IPS DF 19.7 (cell line): ENCODE measurements around the gene TGM4.

Experiments
- DNase-seq: peaks from one replicate; pipeline ENCODE4 v3.0.0-alpha.2; 2013; ENCODE audit warnings: low read depth, low spot score

TGM4 gene

DNA sequence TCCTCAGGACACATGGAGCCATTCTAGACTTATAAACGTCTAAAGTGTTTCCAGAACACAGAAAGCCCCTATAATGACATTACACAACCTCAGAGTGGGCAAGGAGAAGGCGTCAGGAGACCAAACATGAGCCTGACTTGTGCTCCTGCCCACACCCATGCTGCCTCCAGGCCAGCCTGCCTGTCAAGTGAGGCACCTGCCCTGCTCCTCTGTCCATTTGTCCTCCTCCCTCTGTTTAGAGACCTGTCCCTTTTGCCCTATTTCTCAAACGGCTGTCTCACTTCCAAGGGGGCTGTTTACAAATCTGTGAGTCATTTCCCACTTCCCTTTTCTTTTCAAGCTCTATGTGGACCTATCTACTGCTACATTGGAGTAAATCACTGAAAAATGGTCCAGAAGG lies 80.6 kb downstream of the TGM4 start:
- no peak for DNase-seq

DNA sequence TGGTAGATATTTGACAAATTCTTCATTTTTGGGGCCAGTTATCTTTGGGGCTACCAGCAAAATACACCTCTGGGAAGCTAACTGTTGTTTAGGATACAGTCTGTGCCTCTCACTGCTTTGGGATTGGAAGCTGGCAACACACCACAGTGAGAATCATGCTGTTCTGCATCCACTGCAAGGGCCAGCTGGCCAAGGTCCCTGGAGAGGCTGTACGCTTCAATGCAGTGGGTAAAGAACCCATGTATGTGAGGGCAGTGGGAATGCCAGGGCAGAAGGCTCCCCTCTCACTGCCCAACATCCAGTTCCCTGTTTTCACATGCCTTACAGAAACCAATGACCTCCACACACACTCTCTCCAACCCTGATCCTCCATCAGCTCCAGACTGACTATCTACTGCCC lies 81.5 kb downstream of the TGM4 start:
- DNase-seq = no peak

GRCh38 chr3:44957986-44958385 lies 83.6 kb downstream of the TGM4 start:
- no peak for DNase-seq

DNA sequence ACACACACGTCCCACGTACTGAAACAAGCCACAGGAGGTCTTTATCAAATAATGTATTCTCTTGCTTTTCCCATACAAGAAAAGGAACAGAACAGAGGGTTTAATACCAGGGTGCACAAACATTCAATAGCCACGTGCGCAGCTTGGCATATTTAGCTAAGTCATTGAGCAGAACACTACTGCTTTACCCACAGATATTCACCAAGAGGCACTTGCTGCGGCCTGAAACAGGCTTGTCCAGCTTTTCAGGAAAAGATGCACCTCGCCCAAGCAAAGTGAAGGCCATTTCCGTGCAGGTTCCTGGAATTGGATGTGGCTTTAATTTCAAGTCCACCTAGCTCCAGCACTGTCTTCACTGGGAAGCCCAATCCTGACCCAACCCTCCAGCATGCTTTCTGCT lies 84.0 kb downstream of the TGM4 start:
- DNase-seq = no peak

DNA sequence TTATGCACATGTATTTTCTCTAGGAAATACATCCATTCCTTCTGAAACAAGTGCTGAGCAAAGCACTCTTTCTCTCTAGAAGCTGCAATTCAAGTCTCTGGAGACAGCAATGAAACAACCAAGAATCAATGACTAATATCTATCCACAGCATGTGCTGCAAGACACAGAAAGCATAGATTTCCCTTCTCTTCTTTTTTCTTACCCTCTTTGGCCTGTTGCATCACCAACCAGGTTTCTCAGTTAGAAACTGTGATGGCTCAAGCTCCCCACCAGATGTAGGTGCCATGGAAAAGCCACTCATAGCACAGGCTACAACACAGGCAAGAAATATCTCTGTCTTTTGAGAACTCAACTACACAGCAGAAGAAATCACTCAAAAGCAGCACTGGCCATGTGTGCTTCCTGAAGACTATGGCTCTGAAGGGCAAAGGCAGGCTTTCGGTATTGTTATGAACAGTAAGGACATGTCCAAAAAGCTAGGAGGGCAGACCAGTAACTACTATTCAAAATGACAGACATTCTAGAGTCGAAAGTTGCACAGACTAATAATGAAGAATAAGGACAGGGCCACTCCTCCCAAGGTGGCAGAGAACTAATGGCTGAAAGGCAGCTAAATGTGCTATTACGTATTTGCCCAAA lies 86.1 kb downstream of the TGM4 start:
- no peak for DNase-seq

DNA sequence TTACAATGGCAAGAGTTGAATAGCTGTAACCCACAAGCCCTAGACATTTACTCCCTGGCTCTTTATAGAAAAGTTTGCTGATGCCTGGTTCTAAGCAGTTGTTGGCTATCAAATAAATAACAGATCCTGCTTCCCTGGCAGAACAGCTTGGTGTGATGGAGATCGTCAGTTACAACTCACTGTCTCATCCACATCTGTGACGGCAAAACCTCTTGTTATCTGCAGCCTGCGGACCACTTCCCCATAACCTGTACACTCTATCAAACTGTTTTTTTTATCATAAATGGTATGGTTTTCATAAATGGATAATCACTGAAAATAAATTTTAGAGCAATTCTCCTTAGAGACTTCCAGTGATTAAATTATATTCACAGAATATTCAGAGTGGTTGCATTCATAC lies 87.5 kb downstream of the TGM4 start:
- no peak for DNase-seq

DNA sequence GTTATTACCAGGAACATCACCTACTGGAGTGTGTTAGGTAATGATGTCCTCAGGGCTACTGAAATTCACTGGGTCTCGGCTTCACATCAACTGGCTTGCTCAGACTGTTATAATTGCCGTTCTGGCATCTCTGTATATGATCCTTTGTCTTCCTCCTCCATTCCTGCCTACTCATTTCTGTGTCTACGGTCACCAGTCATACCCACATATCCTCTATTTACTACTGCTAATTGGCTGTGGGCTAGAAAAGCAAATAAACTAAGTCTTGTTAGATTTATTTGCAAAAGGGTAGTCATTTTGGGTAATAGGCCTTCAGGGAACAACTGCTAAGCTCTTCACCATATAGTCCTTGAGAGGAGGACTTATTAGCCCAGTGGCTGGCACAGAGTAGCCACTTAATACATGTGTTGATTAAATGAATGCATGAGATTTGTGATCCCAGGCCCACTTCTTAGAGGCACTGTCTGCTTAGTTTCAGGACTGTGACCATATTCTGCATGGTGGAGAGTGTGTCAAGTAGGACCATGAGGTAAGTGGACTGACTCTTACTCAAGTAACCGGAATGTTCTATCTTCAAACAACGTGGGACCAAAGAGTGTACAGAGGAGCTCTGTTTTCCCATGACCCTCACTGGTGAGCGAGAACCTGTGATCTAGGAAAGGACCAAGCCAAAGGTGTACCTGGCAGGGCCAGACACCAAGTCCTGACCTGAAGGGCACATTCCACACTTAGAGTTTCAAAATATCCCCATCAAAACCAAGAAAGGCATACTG lies 88.4 kb downstream of the TGM4 start:
- DNase-seq = no peak

- no peak for DNase-seq
These were observed 89.3 kb downstream of the TGM4 start for GRCh38 chr3:44963571-44964325.
